IgD-negative memory B cell (primary cell): ENCODE results near the gene FGF14. TPM values are rescaled to one million over a fixed set of nuclear protein-coding genes. Genes with fewer than 3 reads are reported as not detected.
A peak's percentile ranks its signal among the peaks of the same experiment; 100 is the strongest.

ENCODE experiments used
- H3K27ac Mint-ChIP-seq, 3 donors: one replicate each; pipeline ENCODE4 v1.8.0; 2020 to 2022; ENCODE audit warnings: mild to moderate bottlenecking in 3 of 3, mixed read lengths in 3 of 3, moderate library complexity in 1 of 3
- H3K27me3 Mint-ChIP-seq: one replicate; pipeline ENCODE4 v1.8.0; 2021; ENCODE audit warnings: mixed read lengths
- H3K36me3 Mint-ChIP-seq: one replicate; pipeline ENCODE4 v1.8.0; 2020; ENCODE audit warnings: mild to moderate bottlenecking, mixed read lengths
- H3K4me1 Mint-ChIP-seq, 3 donors: one replicate each; pipeline ENCODE4 v1.8.0; 2020 to 2022; ENCODE audit warnings: mixed read lengths in 3 of 3, mild to moderate bottlenecking in 1 of 3
- H3K4me3 Mint-ChIP-seq, 4 donors: one replicate each; pipeline ENCODE4 v1.8.0; 2020 to 2022; ENCODE audit warnings: mild to moderate bottlenecking in 4 of 4, mixed read lengths in 4 of 4, moderate library complexity in 3 of 4
- H3K9me3 Mint-ChIP-seq, 3 donors: one replicate each; pipeline ENCODE4 v1.8.0; 2020 to 2021; ENCODE audit warnings: mixed read lengths in 3 of 3, mild to moderate bottlenecking in 1 of 3
- polyA plus RNA-seq: library from polyadenylated mRNA; unstranded; fragments of 300-500 nt; fragmentation: Illumina TruSeq; gene quantifications from one replicate; pipeline ENCODE4 v1.2.3, GENCODE V29; 2021

Gene FGF14
- polyA plus RNA-seq, 1 donor from 2014 or later: not detected

- Mint-ChIP-seq H3K9me3 (no peaks in the 10 kb centered on the region), H3K36me3 (no peaks in the 10 kb centered on the region), H3K4me3 (no peak overlapping the region), H3K27ac (no peak overlapping the region), H3K27me3 (no peaks in the 10 kb centered on the region), H3K4me1 (no peaks in the 10 kb centered on the region)
These were observed 125.9 kb downstream of the FGF14 start for GRCh38 chr13:102275969-102276368.

- Mint-ChIP-seq H3K4me3 (no peak overlapping the region), H3K4me1 (no peaks in the 10 kb centered on the region), H3K27ac (no peak overlapping the region), H3K36me3 (no peaks in the 10 kb centered on the region), H3K27me3 (no peaks in the 10 kb centered on the region), H3K9me3 (no peaks in the 10 kb centered on the region)
These were observed 128.7 kb downstream of the FGF14 start for GRCh38 chr13:102273111-102273510.

- H3K4me3 Mint-ChIP-seq: no peak overlapping the region
- no peaks in the 10 kb centered on the region for H3K36me3 Mint-ChIP-seq
- H3K27me3 Mint-ChIP-seq: peaks cover 2% of the 10 kb centered on the region
- H3K4me1 Mint-ChIP-seq: no peaks in the 10 kb centered on the region
- H3K9me3 Mint-ChIP-seq: peaks cover 0 to 4% (median 3%) of the 10 kb centered on the region in 3 donors
- no peak overlapping the region for H3K27ac Mint-ChIP-seq
These were observed 134.7 kb downstream of the FGF14 start for GRCh38 chr13:102267191-102267590.

- Mint-ChIP-seq H3K9me3 (peaks cover 2 to 4% (median 4%) of the 10 kb centered on the region in 3 donors), H3K4me1 (peaks cover 0 to 2% (median 0%) of the 10 kb centered on the region in 3 donors), H3K27me3 (peaks cover 2% of the 10 kb centered on the region), H3K27ac (no peak overlapping the region), H3K4me3 (no peak overlapping the region), H3K36me3 (peaks cover 2% of the 10 kb centered on the region)
These were observed 140.0 kb downstream of the FGF14 start for GRCh38 chr13:102261809-102262208.

GRCh38 chr13:102261316-102261715 lies 140.5 kb downstream of the FGF14 start:
- Mint-ChIP-seq H3K27me3 (peaks cover 2% of the 10 kb centered on the region), H3K4me1 (peaks cover 0 to 2% (median 0%) of the 10 kb centered on the region in 3 donors), H3K27ac (no peak overlapping the region), H3K9me3 (peaks cover 2 to 4% (median 4%) of the 10 kb centered on the region in 3 donors), H3K36me3 (peaks cover 2% of the 10 kb centered on the region), H3K4me3 (no peak overlapping the region)

- Mint-ChIP-seq H3K36me3 (peaks cover 2% of the 10 kb centered on the region), H3K27ac (no peak overlapping the region), H3K4me3 (no peak overlapping the region), H3K9me3 (peaks cover 2 to 4% (median 4%) of the 10 kb centered on the region in 3 donors), H3K4me1 (peaks cover 0 to 2% (median 0%) of the 10 kb centered on the region in 3 donors), H3K27me3 (no peaks in the 10 kb centered on the region)
These were observed 141.6 kb downstream of the FGF14 start for GRCh38 chr13:102260256-102260655.

- Mint-ChIP-seq H3K36me3 (no peaks in the 10 kb centered on the region), H3K4me1 (peaks cover 0 to 2% (median 0%) of the 10 kb centered on the region in 3 donors), H3K27ac (no peak overlapping the region), H3K9me3 (peaks cover 0 to 6% (median 1%) of the 10 kb centered on the region in 3 donors), H3K4me3 (no peak overlapping the region), H3K27me3 (no peaks in the 10 kb centered on the region)
These were observed 146.4 kb downstream of the FGF14 start for GRCh38 chr13:102255409-102255808.

GRCh38 chr13:102251817-102252216 lies 150.0 kb downstream of the FGF14 start:
- Mint-ChIP-seq H3K27ac (no peak overlapping the region), H3K27me3 (no peaks in the 10 kb centered on the region), H3K9me3 (peaks cover 2 to 7% (median 5%) of the 10 kb centered on the region in 3 donors), H3K4me1 (no peaks in the 10 kb centered on the region), H3K4me3 (no peak overlapping the region), H3K36me3 (no peaks in the 10 kb centered on the region)

- no peaks in the 10 kb centered on the region for H3K4me1 Mint-ChIP-seq
- H3K27me3 Mint-ChIP-seq: no peaks in the 10 kb centered on the region
- H3K36me3 Mint-ChIP-seq: no peaks in the 10 kb centered on the region
- H3K27ac Mint-ChIP-seq: no peak overlapping the region
- peaks cover 4 to 7% (median 5%) of the 10 kb centered on the region in 3 donors for H3K9me3 Mint-ChIP-seq
- no peak overlapping the region for H3K4me3 Mint-ChIP-seq
These were observed 151.4 kb downstream of the FGF14 start for GRCh38 chr13:102250448-102250847.

GRCh38 chr13:102244607-102245227 lies 157.1 kb downstream of the FGF14 start:
- no peak overlapping the region for H3K4me3 Mint-ChIP-seq
- H3K27me3 Mint-ChIP-seq: peaks cover 2% of the 10 kb centered on the region
- H3K4me1 Mint-ChIP-seq: no peaks in the 10 kb centered on the region
- no peak overlapping the region for H3K27ac Mint-ChIP-seq
- H3K9me3 Mint-ChIP-seq: peaks cover 3 to 5% (median 4%) of the 10 kb centered on the region in 3 donors
- no peaks in the 10 kb centered on the region for H3K36me3 Mint-ChIP-seq

- no peaks in the 10 kb centered on the region for H3K36me3 Mint-ChIP-seq
- no peak overlapping the region for H3K27ac Mint-ChIP-seq
- peaks cover 2% of the 10 kb centered on the region for H3K27me3 Mint-ChIP-seq
- no peak overlapping the region for H3K4me3 Mint-ChIP-seq
- no peaks in the 10 kb centered on the region for H3K4me1 Mint-ChIP-seq
- peaks cover 0 to 1% (median 0%) of the 10 kb centered on the region in 3 donors for H3K9me3 Mint-ChIP-seq
These were observed 161.7 kb downstream of the FGF14 start for GRCh38 chr13:102240110-102240509.

GRCh38 chr13:102237230-102237629 lies 164.6 kb downstream of the FGF14 start:
- Mint-ChIP-seq H3K9me3 (peaks cover 0 to 1% (median 0%) of the 10 kb centered on the region in 3 donors), H3K4me3 (no peak overlapping the region), H3K36me3 (no peaks in the 10 kb centered on the region), H3K27ac (no peak overlapping the region), H3K27me3 (peaks cover 2% of the 10 kb centered on the region), H3K4me1 (no peaks in the 10 kb centered on the region)

- Mint-ChIP-seq H3K27ac (no peak overlapping the region), H3K27me3 (peaks cover 2% of the 10 kb centered on the region), H3K4me1 (no peaks in the 10 kb centered on the region), H3K36me3 (no peaks in the 10 kb centered on the region), H3K4me3 (no peak overlapping the region), H3K9me3 (peaks cover 0 to 1% (median 0%) of the 10 kb centered on the region in 3 donors)
These were observed 165.0 kb downstream of the FGF14 start for GRCh38 chr13:102236830-102237229.

- peak overlapping the region in 1 of 4 donors; percentile 6 for H3K4me3 Mint-ChIP-seq
- no peak overlapping the region for H3K27ac Mint-ChIP-seq
- no peaks in the 10 kb centered on the region for H3K4me1 Mint-ChIP-seq
- H3K9me3 Mint-ChIP-seq: peaks cover 0 to 1% (median 0%) of the 10 kb centered on the region in 3 donors
- H3K36me3 Mint-ChIP-seq: no peaks in the 10 kb centered on the region
- H3K27me3 Mint-ChIP-seq: peaks cover 2% of the 10 kb centered on the region
These were observed 165.5 kb downstream of the FGF14 start for GRCh38 chr13:102236341-102236740.

- Mint-ChIP-seq H3K4me1 (no peaks in the 10 kb centered on the region), H3K9me3 (peaks cover 0 to 1% (median 0%) of the 10 kb centered on the region in 3 donors), H3K36me3 (no peaks in the 10 kb centered on the region)
These were observed 166.2 kb downstream of the FGF14 start for GRCh38 chr13:102235689-102236088.

GRCh38 chr13:102234618-102235017 lies 167.2 kb downstream of the FGF14 start:
- Mint-ChIP-seq H3K9me3 (peaks cover 0 to 1% (median 0%) of the 10 kb centered on the region in 3 donors), H3K27ac (no peak overlapping the region), H3K4me3 (no peak overlapping the region), H3K36me3 (no peaks in the 10 kb centered on the region), H3K27me3 (peaks cover 2% of the 10 kb centered on the region), H3K4me1 (no peaks in the 10 kb centered on the region)

More at GRCh38 chr13:102235689-102236088, 166.2 kb downstream of the FGF14 start:
- Mint-ChIP-seq H3K27ac (no peak overlapping the region), H3K4me3 (no peak overlapping the region), H3K27me3 (peaks cover 2% of the 10 kb centered on the region)
